ENCODE measurements around the gene HOXD3. TPM values are rescaled to one million over a fixed set of nuclear protein-coding genes. Genes with fewer than 3 reads are reported as not detected.

HOXD3 gene
- total and polyA plus RNA-seq, 2 experiments from 2014 or later = not detected

DNA sequence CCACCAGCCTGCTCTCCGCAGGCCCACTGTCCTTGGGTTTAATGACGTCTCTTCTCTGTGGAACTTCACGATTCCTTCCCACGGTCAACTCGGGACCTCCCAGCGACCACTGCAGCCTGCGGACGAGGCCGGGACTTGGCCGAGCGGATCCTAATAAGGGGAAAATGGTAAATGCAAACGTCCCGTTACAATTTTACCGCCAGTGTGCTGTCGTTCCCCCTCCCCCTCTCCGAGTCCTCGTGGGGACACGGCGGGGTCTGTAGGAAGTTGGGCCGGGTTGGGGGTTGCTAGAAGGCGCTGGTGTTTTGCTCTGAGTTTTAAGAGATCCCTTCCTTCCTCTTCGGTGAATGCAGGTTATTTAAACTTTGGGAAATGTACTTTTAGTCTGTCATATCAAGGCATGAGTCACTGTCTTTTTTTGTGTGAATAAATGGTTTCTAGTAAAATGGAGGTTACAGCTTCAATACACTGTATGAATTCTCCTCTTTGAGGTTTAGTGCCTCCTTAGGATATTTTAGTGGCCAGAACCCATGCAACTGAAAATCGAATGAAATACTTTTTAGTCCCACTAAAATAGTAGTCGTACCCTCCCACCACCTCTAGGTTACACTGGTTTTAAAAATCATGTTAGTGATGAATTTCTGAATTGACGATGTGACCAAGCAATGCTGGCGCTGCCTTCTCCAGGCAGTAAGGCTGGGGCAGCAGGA is 47.8 kb upstream of the HOXD3 start:
- no peak overlapping the region for H3K4me2 ChIP-seq
- H3K27me3 ChIP-seq (ENCODE audit: insufficient read depth) = peaks cover 99% of the 10 kb centered on the region
- H2AFZ ChIP-seq = no peak overlapping the region
- ATAC-seq (no peak), DNase-seq (ENCODE audit: low spot score) (no peak)
- H3K9me2 ChIP-seq (ENCODE audit: insufficient read depth) = no peaks in the 10 kb centered on the region
- 0 out of 2 replicates have a peak overlapping the region, but pooled peaks have one; percentile 20 for H3K4me3 ChIP-seq
- H3K36me3 ChIP-seq (ENCODE audit: insufficient read depth) = no peaks in the 10 kb centered on the region
- H3K4me1 Mint-ChIP-seq = peaks cover 23% of the 10 kb centered on the region
- H3K9me3 Mint-ChIP-seq = peaks cover 5% of the 10 kb centered on the region
- no peaks in the 10 kb centered on the region; the same call in 2 of the 3 replicates for H3K36me3 Mint-ChIP-seq (ENCODE audit: low read depth)
- H3K27me3 Mint-ChIP-seq (ENCODE audit: insufficient read depth, low read depth, poor library complexity) = peaks cover 94% of the 10 kb centered on the region
- no peak overlapping the region for H3K27ac Mint-ChIP-seq
- peaks cover 42% of the 10 kb centered on the region for H3F3A ChIP-seq (replicated peaks; ENCODE audit: low read depth)
- no peak overlapping the region; the same call in 2 of the 3 replicates for H3K4me3 Mint-ChIP-seq
- TF ChIP-seq CREB1 (CRISPR knock-in tag; IDR thresholded peaks at IDR 0.05; ENCODE audit: low read depth) (no peak), JUNB (IDR thresholded peaks at IDR 0.05; ENCODE audit: unreplicated experiment) (no peak), POLR2AphosphoS5 (IDR thresholded peaks at IDR 0.05; ENCODE audit: low read depth) (no peak), STAT1 (IDR thresholded peaks at IDR 0.05; ENCODE audit: unreplicated experiment) (no peak), EZH2phosphoT487 (IDR thresholded peaks at IDR 0.05; ENCODE audit: unreplicated experiment) (peak; percentile 91), ZNF114 (CRISPR knock-in tag; IDR thresholded peaks at IDR 0.05) (no peak), ETS1 (IDR thresholded peaks at IDR 0.05) (no peak), EZH2 (IDR thresholded peaks at IDR 0.05; ENCODE audit: low read depth, unreplicated experiment) (peak; percentile 97), NANOG (IDR thresholded peaks at IDR 0.05; ENCODE audit: borderline replicate concordance) (no peak), ZNF462 (CRISPR knock-in tag; IDR thresholded peaks at IDR 0.05) (no peak), CTCF (conservative IDR thresholded peaks at IDR 0.05; ENCODE audit: low read depth in 2 of 2) (no peak), ZNF331 (CRISPR knock-in tag; IDR thresholded peaks at IDR 0.05; ENCODE audit: low read depth) (no peak)
- TF ChIP-seq, protein P1, sequence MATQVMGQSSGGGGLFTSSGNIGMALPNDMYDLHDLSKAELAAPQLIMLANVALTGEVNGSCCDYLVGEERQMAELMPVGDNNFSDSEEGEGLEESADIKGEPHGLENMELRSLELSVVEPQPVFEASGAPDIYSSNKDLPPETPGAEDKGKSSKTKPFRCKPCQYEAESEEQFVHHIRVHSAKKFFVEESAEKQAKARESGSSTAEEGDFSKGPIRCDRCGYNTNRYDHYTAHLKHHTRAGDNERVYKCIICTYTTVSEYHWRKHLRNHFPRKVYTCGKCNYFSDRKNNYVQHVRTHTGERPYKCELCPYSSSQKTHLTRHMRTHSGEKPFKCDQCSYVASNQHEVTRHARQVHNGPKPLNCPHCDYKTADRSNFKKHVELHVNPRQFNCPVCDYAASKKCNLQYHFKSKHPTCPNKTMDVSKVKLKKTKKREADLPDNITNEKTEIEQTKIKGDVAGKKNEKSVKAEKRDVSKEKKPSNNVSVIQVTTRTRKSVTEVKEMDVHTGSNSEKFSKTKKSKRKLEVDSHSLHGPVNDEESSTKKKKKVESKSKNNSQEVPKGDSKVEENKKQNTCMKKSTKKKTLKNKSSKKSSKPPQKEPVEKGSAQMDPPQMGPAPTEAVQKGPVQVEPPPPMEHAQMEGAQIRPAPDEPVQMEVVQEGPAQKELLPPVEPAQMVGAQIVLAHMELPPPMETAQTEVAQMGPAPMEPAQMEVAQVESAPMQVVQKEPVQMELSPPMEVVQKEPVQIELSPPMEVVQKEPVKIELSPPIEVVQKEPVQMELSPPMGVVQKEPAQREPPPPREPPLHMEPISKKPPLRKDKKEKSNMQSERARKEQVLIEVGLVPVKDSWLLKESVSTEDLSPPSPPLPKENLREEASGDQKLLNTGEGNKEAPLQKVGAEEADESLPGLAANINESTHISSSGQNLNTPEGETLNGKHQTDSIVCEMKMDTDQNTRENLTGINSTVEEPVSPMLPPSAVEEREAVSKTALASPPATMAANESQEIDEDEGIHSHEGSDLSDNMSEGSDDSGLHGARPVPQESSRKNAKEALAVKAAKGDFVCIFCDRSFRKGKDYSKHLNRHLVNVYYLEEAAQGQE (IDR thresholded peaks at IDR 0.05; ENCODE audit: unreplicated experiment) = no peak
- peaks cover 31% of the 10 kb centered on the region for H4K20me1 ChIP-seq (replicated peaks; ENCODE audit: insufficient read depth)
- peaks cover 37% of the 10 kb centered on the region for H3K4me1 ChIP-seq (ENCODE audit: insufficient read depth)
- H3K27ac ChIP-seq (ENCODE audit: low read depth) = no peak overlapping the region
- H3K79me2 ChIP-seq (replicated peaks; ENCODE audit: insufficient read depth) = no peaks in the 10 kb centered on the region
